SK-N-SH treated with all-trans-retinoic acid at 6 μM for 48 hours (cell line): ENCODE data around the gene ARID1B.

Experiments
- ESRRG ChIP-seq: fragments of 250-450 bp; sonication (Bioruptor Pico); IDR thresholded peaks from 2 replicates; pipeline ENCODE4 v1.6.1; 2021; ENCODE audit warnings: mild to moderate bottlenecking
- GLIS3 ChIP-seq: fragments of 250-450 bp; sonication (Bioruptor Pico); IDR thresholded peaks from 2 replicates; pipeline ENCODE4 v1.5.0; 2020; ENCODE audit warnings: mild to moderate bottlenecking, moderate library complexity
- OSR1 ChIP-seq: fragments of 250-450 bp; sonication (Bioruptor Pico); IDR thresholded peaks from 2 replicates; pipeline ENCODE4 v1.8.0; 2022; ENCODE audit warnings: moderate library complexity, mild to moderate bottlenecking, inconsistent platforms
- POU6F1 ChIP-seq: fragments of 250-450 bp; sonication (Bioruptor Pico); IDR thresholded peaks from 2 replicates; pipeline ENCODE4 v1.8.0; 2021; ENCODE audit warnings: low read depth, mild to moderate bottlenecking, moderate library complexity, borderline replicate concordance
- PPARA ChIP-seq: fragments of 250-450 bp; sonication (Bioruptor Pico); IDR thresholded peaks from 2 replicates; pipeline ENCODE4 v1.5.0; 2020; ENCODE audit warnings: mild to moderate bottlenecking, borderline replicate concordance
- SNAI2 ChIP-seq: fragments of 250-450 bp; sonication (Bioruptor Pico); IDR thresholded peaks from 2 replicates; pipeline ENCODE4 v1.5.0; 2020; ENCODE audit warnings: mild to moderate bottlenecking, moderate library complexity
- ZC3H10 ChIP-seq: fragments of 250-450 bp; sonication (Bioruptor Pico); IDR thresholded peaks from 2 replicates; pipeline ENCODE4 v1.5.1; 2021; ENCODE audit warnings: mild to moderate bottlenecking, moderate library complexity
- ZFP3 ChIP-seq: fragments of 250-450 bp; sonication (Bioruptor Pico); IDR thresholded peaks from 2 replicates; pipeline ENCODE4 v1.5.0; 2020; ENCODE audit warnings: mild to moderate bottlenecking, moderate library complexity
- ZNF565 ChIP-seq: fragments of 450-650 bp; formaldehyde crosslinking; conservative IDR thresholded peaks from 2 replicates; pipeline ENCODE4 v1.5.0; 2020; ENCODE audit warnings: low read depth, mild to moderate bottlenecking, moderate library complexity
- ZNF70 ChIP-seq: fragments of 450-650 bp; formaldehyde crosslinking; IDR thresholded peaks from 2 replicates; pipeline ENCODE4 v1.5.0; 2020; ENCODE audit warnings: mild to moderate bottlenecking, moderate library complexity
- TF ChIP-seq, protein P1 (sequence below): fragments of 250-450 bp; sonication (Bioruptor Pico); IDR thresholded peaks from 2 replicates; pipeline ENCODE4 v1.8.0; 2020; ENCODE audit warnings: mild to moderate bottlenecking, moderate library complexity, borderline replicate concordance

GRCh38 chr6:156777577-156778453 lies 637 bp downstream of the ARID1B start:
- no peak for TF ChIP-seq OSR1
- no peak for TF ChIP-seq ZFP3 (CRISPR knock-in tag)
- no peak for TF ChIP-seq PPARA (CRISPR knock-in tag)
- TF ChIP-seq, protein P1, sequence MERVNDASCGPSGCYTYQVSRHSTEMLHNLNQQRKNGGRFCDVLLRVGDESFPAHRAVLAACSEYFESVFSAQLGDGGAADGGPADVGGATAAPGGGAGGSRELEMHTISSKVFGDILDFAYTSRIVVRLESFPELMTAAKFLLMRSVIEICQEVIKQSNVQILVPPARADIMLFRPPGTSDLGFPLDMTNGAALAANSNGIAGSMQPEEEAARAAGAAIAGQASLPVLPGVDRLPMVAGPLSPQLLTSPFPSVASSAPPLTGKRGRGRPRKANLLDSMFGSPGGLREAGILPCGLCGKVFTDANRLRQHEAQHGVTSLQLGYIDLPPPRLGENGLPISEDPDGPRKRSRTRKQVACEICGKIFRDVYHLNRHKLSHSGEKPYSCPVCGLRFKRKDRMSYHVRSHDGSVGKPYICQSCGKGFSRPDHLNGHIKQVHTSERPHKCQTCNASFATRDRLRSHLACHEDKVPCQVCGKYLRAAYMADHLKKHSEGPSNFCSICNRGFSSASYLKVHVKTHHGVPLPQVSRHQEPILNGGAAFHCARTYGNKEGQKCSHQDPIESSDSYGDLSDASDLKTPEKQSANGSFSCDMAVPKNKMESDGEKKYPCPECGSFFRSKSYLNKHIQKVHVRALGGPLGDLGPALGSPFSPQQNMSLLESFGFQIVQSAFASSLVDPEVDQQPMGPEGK (CRISPR knock-in tag), result no peak
- no peak for TF ChIP-seq ESRRG (CRISPR knock-in tag)
- TF ChIP-seq POU6F1 (CRISPR knock-in tag), result no peak
- TF ChIP-seq ZNF565 (CRISPR knock-in tag), result no peak
- no peak for TF ChIP-seq ZC3H10
- no peak for TF ChIP-seq ZNF70 (CRISPR knock-in tag)
- no peak for TF ChIP-seq GLIS3 (CRISPR knock-in tag)
- no peak for TF ChIP-seq SNAI2 (CRISPR knock-in tag)
